Large intestine (tissue), 3 donors: ENCODE measurements around the gene OLFML2B. TPM values are rescaled to one million over a fixed set of nuclear protein-coding genes. Genes with fewer than 3 reads are reported as not detected.

ENCODE experiments used
- DNase-seq, 2 donors: peaks; one replicate each; pipeline versions ENCODE4 v3.0.0 to v3.0.0-alpha.2; 2013
- H3K27ac ChIP-seq: one replicate; pipeline ENCODE4 v1.5.1; 2013; ENCODE audit warnings: low read length
- H3K27me3 ChIP-seq: 2 replicates; pipeline ENCODE4 v1.6.1; 2013; ENCODE audit warnings: low read length; ENCODE audit not compliant: control insufficient read depth, insufficient read depth
- H3K36me3 ChIP-seq: 2 replicates; pipeline ENCODE4 v1.6.1; 2013; ENCODE audit warnings: low read length; ENCODE audit not compliant: control insufficient read depth, insufficient read depth
- H3K4me1 ChIP-seq: one replicate; pipeline ENCODE4 v1.6.1; 2013; ENCODE audit warnings: low read length; ENCODE audit not compliant: control insufficient read depth, insufficient read depth
- H3K4me3 ChIP-seq: one replicate; pipeline ENCODE4 v1.5.1; 2013; ENCODE audit warnings: low read length
- H3K9me3 ChIP-seq: one replicate; pipeline ENCODE4 v1.6.1; 2013; ENCODE audit warnings: mild to moderate bottlenecking, low read depth, low read length, moderate library complexity; ENCODE audit not compliant: control insufficient read depth
- WGBS: methylation state at CpG from one replicate; pipeline ENCODE4 v1.1.5; 2013; ENCODE audit warnings: low lambda C conversion rate; ENCODE audit not compliant: insufficient coverage; 5-methylcytosine and 5-hydroxymethylcytosine counted together
- polyA plus RNA-seq: library from polyadenylated mRNA; unstranded; fragments of 120-200 nt; gene quantifications from one replicate; pipeline ENCODE4 v1.2.1, GENCODE V29; 2013

Gene OLFML2B
- polyA plus RNA-seq, 1 donor, result 20.0 TPM

DNA sequence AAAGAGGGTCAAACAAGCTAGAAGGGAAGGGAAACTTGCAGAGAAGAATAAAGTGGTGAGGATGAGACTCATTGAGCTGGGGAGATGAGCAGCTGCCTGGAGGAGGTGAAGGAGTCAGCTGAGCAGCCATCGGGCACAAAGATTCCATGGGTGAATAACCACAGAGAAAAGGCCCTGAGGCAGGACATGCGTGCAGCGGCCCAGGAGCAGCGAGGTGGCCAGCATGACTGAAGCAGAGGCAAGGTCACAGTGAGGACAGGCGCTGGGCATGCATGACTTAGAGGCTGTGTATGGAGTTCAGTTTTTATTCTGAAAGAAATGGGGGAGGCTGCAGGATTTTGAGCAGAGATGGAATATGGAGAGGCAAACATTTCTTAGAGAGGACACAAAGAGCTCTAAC, 24.9 kb downstream of the OLFML2B start:
- H3K4me3 ChIP-seq, result no peak overlapping the region

DNA sequence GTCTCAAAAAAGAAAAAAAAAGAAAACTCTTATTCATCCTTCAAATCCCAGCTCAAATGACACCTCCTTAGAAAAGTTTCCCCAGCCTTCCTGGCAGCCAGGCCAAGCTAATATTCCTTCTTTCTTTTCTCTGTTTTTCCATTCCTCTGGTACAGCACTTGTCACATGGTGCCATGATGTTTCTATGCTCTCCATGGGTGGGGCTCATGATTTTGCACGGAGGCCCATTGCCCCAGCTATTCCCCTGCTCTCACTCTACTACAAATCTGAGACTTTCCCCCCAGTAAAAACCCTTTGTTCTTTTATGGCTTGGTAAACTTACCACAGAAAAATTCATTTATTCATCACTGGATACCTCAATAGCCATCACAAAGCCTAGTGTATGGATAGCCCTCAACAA, 26.5 kb downstream of the OLFML2B start:
- H3K9me3 ChIP-seq, result no peaks in the 10 kb centered on the region
- H3K4me3 ChIP-seq, result no peak overlapping the region
- no peaks in the 10 kb centered on the region for H3K27me3 ChIP-seq
- H3K36me3 ChIP-seq, result peaks cover 5% of the 10 kb centered on the region
- no CpG with 5 or more reads among the region's 1 CpG for WGBS
- no peak overlapping the region for H3K27ac ChIP-seq
- DNase-seq, result no peak
- no peaks in the 10 kb centered on the region for H3K4me1 ChIP-seq

More for the DNA sequence above, 24.9 kb downstream of the OLFML2B start:
- Histone ChIP-seq H3K4me1 (no peaks in the 10 kb centered on the region), H3K36me3 (peaks cover 2% of the 10 kb centered on the region), H3K27ac (no peak overlapping the region), H3K9me3 (no peaks in the 10 kb centered on the region), H3K27me3 (no peaks in the 10 kb centered on the region)
- DNase-seq, result no peak
- no CpG with 5 or more reads among the region's 5 CpGs for WGBS

DNA sequence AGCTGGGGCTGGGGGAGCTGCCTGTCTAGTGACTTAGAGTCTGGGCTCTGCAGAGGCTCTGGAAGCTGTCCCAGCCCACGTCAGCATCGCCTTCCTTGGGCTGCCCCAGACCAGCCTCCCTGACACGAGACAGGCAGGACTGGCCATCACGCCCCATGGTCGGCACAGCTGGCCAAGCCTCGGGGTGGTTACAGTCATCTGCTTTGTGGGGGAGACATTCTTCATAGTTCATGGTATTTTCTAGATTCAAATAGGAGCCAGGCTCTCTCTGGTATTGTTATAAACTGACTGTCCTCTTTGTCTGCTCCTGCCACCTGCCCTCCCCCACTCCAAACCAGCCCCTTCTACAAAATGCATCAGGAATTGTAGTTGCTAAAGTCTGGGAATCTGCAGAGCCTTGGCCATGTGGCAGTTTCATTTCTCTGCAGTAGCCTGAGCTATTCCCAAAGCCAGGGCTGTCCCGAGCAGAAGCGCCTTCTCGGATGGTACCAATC, 29.4 kb downstream of the OLFML2B start:
- no peaks in the 10 kb centered on the region for H3K27me3 ChIP-seq
- DNase-seq, result no peak
- H3K4me3 ChIP-seq, result no peak overlapping the region
- H3K9me3 ChIP-seq, result no peaks in the 10 kb centered on the region
- peaks cover 3% of the 10 kb centered on the region for H3K36me3 ChIP-seq
- H3K4me1 ChIP-seq, result no peaks in the 10 kb centered on the region
- H3K27ac ChIP-seq, result no peak overlapping the region
- WGBS, result 100% methylated on average over 1 of the region's 9 CpGs

DNA sequence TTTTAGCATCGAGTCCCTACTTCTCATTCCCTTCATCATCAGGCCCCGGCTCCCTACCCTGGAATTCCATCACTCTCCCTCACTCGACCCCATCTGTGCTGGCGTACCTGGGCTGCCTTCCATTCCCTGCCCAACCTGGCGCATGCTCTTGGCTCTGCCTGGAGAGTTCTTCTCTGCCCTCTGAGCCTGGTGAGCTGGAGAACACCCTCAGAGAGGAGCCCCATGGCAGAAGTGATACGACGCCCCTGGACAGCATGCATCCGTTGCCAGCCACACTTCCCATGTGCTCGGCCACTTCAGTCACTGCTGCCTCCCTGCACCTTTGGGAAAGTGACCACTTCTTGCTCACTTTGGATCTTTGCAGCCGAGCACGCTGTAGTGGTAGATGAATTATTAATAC, 30.1 kb downstream of the OLFML2B start:
- Histone ChIP-seq H3K27me3 (no peaks in the 10 kb centered on the region), H3K4me3 (no peak overlapping the region), H3K27ac (no peak overlapping the region), H3K4me1 (no peaks in the 10 kb centered on the region), H3K36me3 (peaks cover 3% of the 10 kb centered on the region), H3K9me3 (no peaks in the 10 kb centered on the region)
- 92% methylated on average over 2 of the region's 11 CpGs for WGBS
- no peak for DNase-seq

DNA sequence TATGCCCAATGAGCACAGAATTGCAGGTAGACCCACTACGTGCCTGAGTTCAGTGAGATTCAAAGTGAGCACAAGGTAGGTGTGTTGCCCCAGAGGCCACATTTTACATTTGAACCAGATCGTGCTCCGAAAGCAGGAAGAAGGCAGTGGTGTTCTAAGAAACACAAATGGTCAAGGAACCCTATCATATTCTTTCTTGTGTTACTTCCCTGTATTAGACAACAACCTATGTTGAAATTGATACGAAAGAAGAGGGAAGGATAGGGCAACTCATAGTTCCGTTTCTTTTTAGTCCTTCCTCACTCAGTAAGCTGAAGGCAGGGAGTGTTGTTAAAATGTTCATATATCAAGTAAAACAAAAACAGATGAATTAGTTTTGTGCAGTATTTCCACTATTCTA, 33.9 kb downstream of the OLFML2B start:
- Histone ChIP-seq H3K9me3 (no peaks in the 10 kb centered on the region), H3K4me3 (no peak overlapping the region), H3K27ac (no peak overlapping the region), H3K36me3 (peaks cover 3% of the 10 kb centered on the region), H3K27me3 (no peaks in the 10 kb centered on the region), H3K4me1 (no peaks in the 10 kb centered on the region)
- no peak for DNase-seq
- WGBS, result no CpG with 5 or more reads among the region's 5 CpGs

DNA sequence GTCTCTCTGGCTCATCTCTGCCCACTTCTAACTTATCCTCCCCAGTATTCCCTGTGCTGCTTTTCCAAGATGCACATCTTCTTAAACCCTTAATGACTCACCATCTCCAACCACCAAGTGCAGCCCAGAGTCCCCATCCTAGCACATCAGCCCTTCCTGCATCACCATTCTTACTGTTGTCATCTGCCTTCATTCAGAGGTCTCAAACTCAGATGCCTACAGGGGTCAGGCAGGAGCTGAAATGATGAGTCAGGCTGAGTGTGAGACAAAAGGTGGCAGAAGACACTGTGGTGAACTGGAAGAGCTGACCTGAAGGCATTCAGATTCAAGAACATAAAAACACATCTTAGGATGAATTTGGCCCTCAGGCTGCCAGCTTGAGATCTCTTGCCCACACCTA, 34.6 kb downstream of the OLFML2B start:
- peaks cover 3% of the 10 kb centered on the region for H3K36me3 ChIP-seq
- no peaks in the 10 kb centered on the region for H3K4me1 ChIP-seq
- DNase-seq, result no peak
- no peak overlapping the region for H3K4me3 ChIP-seq
- no peaks in the 10 kb centered on the region for H3K27me3 ChIP-seq
- no peak overlapping the region for H3K27ac ChIP-seq
- no peaks in the 10 kb centered on the region for H3K9me3 ChIP-seq

DNA sequence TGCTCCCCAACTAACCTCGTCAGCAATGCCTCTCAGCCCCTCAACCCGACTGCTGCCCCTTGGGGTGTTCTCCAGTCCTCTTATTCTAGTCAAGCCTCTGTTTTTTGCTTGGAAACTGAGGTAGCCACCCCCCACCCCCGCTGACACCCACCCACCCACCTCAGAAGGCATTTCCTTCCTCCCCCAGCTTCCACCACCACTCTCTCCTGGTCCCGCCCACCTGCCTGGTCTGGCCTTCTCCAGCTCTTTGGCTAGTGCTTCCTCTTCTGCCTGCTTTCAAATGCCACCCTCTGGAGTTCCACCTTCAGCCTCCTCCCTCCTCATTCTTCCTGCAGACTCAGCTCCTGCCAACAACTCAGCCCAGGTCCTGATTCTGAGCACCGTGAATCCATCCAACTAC, 35.3 kb downstream of the OLFML2B start:
- no peak for DNase-seq
- Histone ChIP-seq H3K27me3 (no peaks in the 10 kb centered on the region), H3K36me3 (peaks cover under 1% of the 10 kb centered on the region), H3K4me1 (no peaks in the 10 kb centered on the region), H3K9me3 (no peaks in the 10 kb centered on the region), H3K27ac (no peak overlapping the region), H3K4me3 (no peak overlapping the region)
- WGBS, result 83% methylated on average over 1 of the region's 5 CpGs

DNA sequence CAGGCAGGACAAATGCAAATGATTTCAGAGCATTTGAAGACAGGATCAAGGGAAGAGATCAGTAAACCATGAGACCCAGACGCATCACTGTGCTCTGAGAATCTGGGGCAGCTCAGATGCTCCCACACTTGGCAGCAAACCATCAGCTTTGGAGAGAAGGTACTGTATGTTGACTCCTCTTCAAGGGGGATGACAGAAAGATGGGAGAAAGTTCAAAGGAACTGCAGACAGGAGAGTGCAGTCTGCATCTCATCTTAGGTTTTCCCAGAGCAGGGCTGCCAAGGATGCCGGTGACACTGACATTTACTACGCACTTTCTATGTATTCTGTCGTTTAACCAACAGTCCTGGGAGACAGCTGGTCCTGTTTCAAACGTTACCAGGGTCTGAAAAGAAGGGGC, 35.8 kb downstream of the OLFML2B start:
- no peak overlapping the region for H3K27ac ChIP-seq
- H3K4me1 ChIP-seq, result no peaks in the 10 kb centered on the region
- no peaks in the 10 kb centered on the region for H3K36me3 ChIP-seq
- WGBS, result no CpG with 5 or more reads among the region's 5 CpGs
- H3K4me3 ChIP-seq, result no peak overlapping the region
- no peak for DNase-seq
- H3K9me3 ChIP-seq, result no peaks in the 10 kb centered on the region
- H3K27me3 ChIP-seq, result no peaks in the 10 kb centered on the region

DNA sequence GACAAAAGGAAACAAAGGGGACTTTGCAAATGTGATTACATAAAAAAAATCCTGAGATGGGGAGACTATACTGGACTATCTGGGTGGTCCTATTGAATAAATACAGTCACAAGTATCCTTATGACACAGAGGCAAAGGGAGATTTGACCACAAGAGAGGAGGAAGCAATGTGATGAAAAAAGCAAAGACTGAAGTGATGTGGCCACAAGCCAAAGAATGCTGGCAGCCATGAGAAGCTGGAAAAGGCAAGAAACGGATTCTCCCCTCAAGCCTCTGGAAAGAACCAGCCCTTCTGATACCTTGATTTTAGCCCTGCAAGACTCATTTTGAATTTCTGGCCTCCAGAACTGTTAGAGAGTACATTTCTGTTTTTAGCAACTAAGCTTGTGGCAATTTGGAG, 36.4 kb downstream of the OLFML2B start:
- 100% methylated on average over 1 of the region's 1 CpG for WGBS

DNA sequence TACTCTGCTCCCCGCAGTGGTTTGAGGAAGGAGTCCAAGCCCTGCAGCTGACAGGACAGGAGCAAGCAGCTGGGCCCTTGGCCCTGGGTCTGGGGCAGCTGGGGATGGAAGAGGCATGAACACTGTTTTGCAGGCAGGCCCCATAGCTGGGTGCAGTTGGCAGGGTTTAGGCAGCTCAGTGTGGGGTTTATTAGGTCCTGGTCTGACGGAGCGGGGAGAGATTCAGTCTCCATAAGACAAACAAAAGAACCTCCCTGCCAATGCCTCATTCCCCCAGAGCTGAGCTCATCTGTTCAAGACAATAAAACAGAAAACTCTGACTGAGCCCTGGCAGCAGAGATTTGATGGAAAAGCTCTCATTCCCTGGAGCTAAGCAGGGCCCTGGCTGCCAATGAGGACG, 37.3 kb downstream of the OLFML2B start:
- no peak overlapping the region for H3K4me3 ChIP-seq
- H3K9me3 ChIP-seq, result no peaks in the 10 kb centered on the region
- DNase-seq, result no peak
- no peaks in the 10 kb centered on the region for H3K27me3 ChIP-seq
- no peaks in the 10 kb centered on the region for H3K36me3 ChIP-seq
- no CpG with 5 or more reads among the region's 4 CpGs for WGBS
- no peak overlapping the region for H3K27ac ChIP-seq
- no peaks in the 10 kb centered on the region for H3K4me1 ChIP-seq

More for the DNA sequence above, 36.4 kb downstream of the OLFML2B start:
- no peak for DNase-seq
- Histone ChIP-seq H3K4me3 (no peak overlapping the region), H3K4me1 (no peaks in the 10 kb centered on the region), H3K27me3 (no peaks in the 10 kb centered on the region), H3K36me3 (no peaks in the 10 kb centered on the region), H3K27ac (no peak overlapping the region), H3K9me3 (no peaks in the 10 kb centered on the region)

DNA sequence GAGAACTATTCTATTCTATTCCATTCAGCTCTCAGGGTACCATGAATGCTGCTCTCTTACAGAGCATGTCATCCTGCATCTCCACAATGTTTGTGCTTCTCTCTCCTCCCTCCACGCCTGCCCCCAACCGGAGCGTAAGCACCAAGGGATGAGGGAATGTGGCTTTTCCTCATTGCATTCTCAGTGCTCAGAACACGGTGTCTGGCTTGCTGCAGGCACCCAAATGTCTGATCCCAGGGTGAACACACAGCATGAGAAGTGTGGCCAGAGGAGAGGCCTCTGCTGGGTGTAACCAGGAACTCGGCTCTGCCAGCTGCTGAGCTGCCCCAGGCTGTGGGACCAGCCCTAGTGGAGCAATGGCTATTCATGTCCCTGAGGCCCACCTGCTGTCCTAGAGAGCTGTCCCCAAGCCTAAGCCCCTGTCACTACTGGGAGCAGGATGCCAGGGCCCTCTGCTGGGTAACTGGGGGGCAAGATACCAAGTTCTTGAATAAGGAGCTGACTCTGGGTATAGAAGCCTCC, 38.3 kb downstream of the OLFML2B start:
- no peaks in the 10 kb centered on the region for H3K9me3 ChIP-seq
- no peak overlapping the region for H3K4me3 ChIP-seq
- no peak overlapping the region for H3K27ac ChIP-seq
- no peaks in the 10 kb centered on the region for H3K36me3 ChIP-seq
- no peak for DNase-seq
- H3K4me1 ChIP-seq, result no peaks in the 10 kb centered on the region
- H3K27me3 ChIP-seq, result no peaks in the 10 kb centered on the region
- no CpG with 5 or more reads among the region's 5 CpGs for WGBS
